Stomach (tissue), 9 donors: ENCODE data around the gene HNRNPCL1. TPM values are rescaled to one million over a fixed set of nuclear protein-coding genes. Genes with fewer than 3 reads are reported as not detected.

ENCODE experiments used
- DNase-seq, 2 donors: peaks; one replicate each; pipeline versions ENCODE4 v3.0.0 to v3.0.0-alpha.2; 2013 to 2019
- H3K27ac ChIP-seq, 5 donors: fragments of 200-600 bp in 4 of 5; sonication (generic) in 4 of 5; one replicate each; pipeline ENCODE4 v1.5.1; 2013 to 2019; ENCODE audit warnings: mild to moderate bottlenecking in 1 of 5, moderate library complexity in 1 of 5
- H3K27me3 ChIP-seq, 3 donors: fragments of 200-600 bp; sonication (generic); one replicate each; pipeline ENCODE4 v1.5.1; 2017 to 2019; ENCODE audit warnings: mixed run types in 1 of 3
- H3K36me3 ChIP-seq, 4 donors: fragments of 200-600 bp; sonication (generic); 1 replicate in 3 of 4; 2 replicates in 1 of 4; pipeline ENCODE4 v1.5.1; 2016 to 2019
- H3K4me1 ChIP-seq, 4 donors: fragments of 200-600 bp; sonication (generic); one replicate each; pipeline ENCODE4 v1.5.1; 2016 to 2019
- H3K4me3 ChIP-seq, 4 donors: fragments of 200-600 bp; sonication (generic) in 3 of 4; one replicate each; pipeline ENCODE4 v1.5.1; 2016 to 2019; ENCODE audit warnings: mild to moderate bottlenecking in 1 of 4
- H3K9me3 ChIP-seq, 4 donors: fragments of 200-600 bp; sonication (generic); one replicate each; pipeline ENCODE4 v1.5.1; 2016 to 2019
- EP300 ChIP-seq: sonication (generic); formaldehyde crosslinking; IDR thresholded peaks from one replicate; pipeline ENCODE4 v1.6.1; 2017; ENCODE audit warnings: antibody characterized with exemption
- POLR2A ChIP-seq, 4 donors: fragments of 450-650 bp; IDR thresholded peaks; one replicate each; pipeline ENCODE4 v1.6.1; 2016; ENCODE audit warnings: antibody characterized with exemption in 4 of 4, control low read depth in 2 of 4, mild to moderate bottlenecking in 1 of 4, moderate library complexity in 1 of 4
- POLR2AphosphoS5 ChIP-seq, 3 donors: sonication (generic); formaldehyde crosslinking; IDR thresholded peaks; one replicate each; pipeline ENCODE4 v1.6.1; 2016; ENCODE audit warnings: antibody characterized with exemption in 3 of 3
- WGBS, 5 donors: extraction: QIAGEN DNeasy Blood & Tissue Kit in 3 of 5; methylation state at CpG; one replicate each; pipeline versions ENCODE4 v1.1.5 to v1.1.7; 2013 to 2018; 5-methylcytosine and 5-hydroxymethylcytosine counted together
- intact Hi-C: fragments of 100-400 bp; cut with DNase I; formaldehyde crosslinking; loops from one replicate; pipeline ENCODE4 v1.15.1; 2023; ENCODE audit warnings: low total_unique reads
- polyA plus RNA-seq, 3 donors: library from polyadenylated mRNA; stranded (reverse); fragments of 200-250 nt; gene quantifications; one replicate each; pipeline ENCODE4 v1.2.3, GENCODE V29; 2013
- total RNA-seq, 5 donors: library from RNA; depleted of rRNA; stranded (reverse); fragments of >200 nt; gene quantifications; one replicate each; pipeline versions ENCODE4 v1.1.0 to v1.2.3, GENCODE V29; 2014 to 2016
- TF ChIP-seq, protein P1 (sequence below), 7 experiments: fragments of 450-650 bp in 4 of 7; fragments of 200-600 bp in 3 of 7; sonication (generic) in 3 of 7; IDR thresholded peaks; one replicate each; pipeline ENCODE4 v1.5.1; 2016 to 2019; ENCODE audit warnings: antibody characterized with exemption in 7 of 7, control low read depth in 2 of 7, mild to moderate bottlenecking in 1 of 7
- donor health status: healthy with polysubstance abuse.
- donor health status: Bipolar disorder and iron deficiency.
- donor health status: healthy.

HNRNPCL1 gene
- total and polyA plus RNA-seq, 8 donors: not detected

GRCh38 chr1:12798911-12799310, 49.6 kb downstream of the HNRNPCL1 start:
- Histone ChIP-seq H3K9me3 (no peaks in the 10 kb centered on the region), H3K4me3 (no peak overlapping the region), H3K27me3 (no peaks in the 10 kb centered on the region), H3K27ac (no peak overlapping the region), H3K4me1 (no peaks in the 10 kb centered on the region), H3K36me3 (no peaks in the 10 kb centered on the region)
- intact Hi-C loops: no loop called here
- TF ChIP-seq POLR2A (IDR thresholded peaks at IDR 0.05) (no peak), POLR2AphosphoS5 (IDR thresholded peaks at IDR 0.05) (no peak), EP300 (no peak)
- TF ChIP-seq, protein P1, sequence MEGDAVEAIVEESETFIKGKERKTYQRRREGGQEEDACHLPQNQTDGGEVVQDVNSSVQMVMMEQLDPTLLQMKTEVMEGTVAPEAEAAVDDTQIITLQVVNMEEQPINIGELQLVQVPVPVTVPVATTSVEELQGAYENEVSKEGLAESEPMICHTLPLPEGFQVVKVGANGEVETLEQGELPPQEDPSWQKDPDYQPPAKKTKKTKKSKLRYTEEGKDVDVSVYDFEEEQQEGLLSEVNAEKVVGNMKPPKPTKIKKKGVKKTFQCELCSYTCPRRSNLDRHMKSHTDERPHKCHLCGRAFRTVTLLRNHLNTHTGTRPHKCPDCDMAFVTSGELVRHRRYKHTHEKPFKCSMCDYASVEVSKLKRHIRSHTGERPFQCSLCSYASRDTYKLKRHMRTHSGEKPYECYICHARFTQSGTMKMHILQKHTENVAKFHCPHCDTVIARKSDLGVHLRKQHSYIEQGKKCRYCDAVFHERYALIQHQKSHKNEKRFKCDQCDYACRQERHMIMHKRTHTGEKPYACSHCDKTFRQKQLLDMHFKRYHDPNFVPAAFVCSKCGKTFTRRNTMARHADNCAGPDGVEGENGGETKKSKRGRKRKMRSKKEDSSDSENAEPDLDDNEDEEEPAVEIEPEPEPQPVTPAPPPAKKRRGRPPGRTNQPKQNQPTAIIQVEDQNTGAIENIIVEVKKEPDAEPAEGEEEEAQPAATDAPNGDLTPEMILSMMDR (IDR thresholded peaks at IDR 0.05): no peak
- no peak for DNase-seq
- WGBS, 5 donors: 38 to 69% (median 58%) methylated on average over 1 to 4 of the region's 4 CpGs

Other genes starting within 250 kb of the HNRNPCL1 start
- 100 to 1,000 TPM in 1 of 5 donors, 10 to 100 TPM in 4; 15.1 to 103 (median 54.2) TPM for gene DHRS3, start 230.5 kb downstream of the HNRNPCL1 start, total RNA-seq
- gene DHRS3, start 230.5 kb downstream of the HNRNPCL1 start, polyA plus RNA-seq: 100 to 1,000 TPM in 1 of 3 donors, 10 to 100 TPM in 2; 50.2 to 102 (median 62.2) TPM
- not detected for gene AADACL4, start 204.6 kb downstream of the HNRNPCL1 start, total RNA-seq
- gene AADACL4, start 204.6 kb downstream of the HNRNPCL1 start, polyA plus RNA-seq: not detected
- not detected for gene AADACL3, start 132.6 kb downstream of the HNRNPCL1 start, total RNA-seq
- not detected for gene AADACL3, start 132.6 kb downstream of the HNRNPCL1 start, polyA plus RNA-seq
- not detected for gene CFAP107, start 102.5 kb downstream of the HNRNPCL1 start, total RNA-seq
- gene CFAP107, start 102.5 kb downstream of the HNRNPCL1 start, polyA plus RNA-seq: not detected
- gene PRAMEF12, start 75.0 kb downstream of the HNRNPCL1 start, total RNA-seq: not detected
- not detected for gene PRAMEF12, start 75.0 kb downstream of the HNRNPCL1 start, polyA plus RNA-seq
- gene PRAMEF1, start 57.3 kb downstream of the HNRNPCL1 start, total RNA-seq: not detected
- not detected for gene PRAMEF1, start 57.3 kb downstream of the HNRNPCL1 start, polyA plus RNA-seq
- not detected for gene PRAMEF11, start 17.3 kb downstream of the HNRNPCL1 start, total RNA-seq
- not detected for gene PRAMEF11, start 17.3 kb downstream of the HNRNPCL1 start, polyA plus RNA-seq
- gene PRAMEF2, start 8.4 kb upstream of the HNRNPCL1 start, total RNA-seq: not detected
- gene PRAMEF2, start 8.4 kb upstream of the HNRNPCL1 start, polyA plus RNA-seq: not detected
- not detected for gene PRAMEF4, start 37.5 kb upstream of the HNRNPCL1 start, total RNA-seq
- not detected for gene PRAMEF4, start 37.5 kb upstream of the HNRNPCL1 start, polyA plus RNA-seq
- not detected for gene PRAMEF10, start 49.5 kb upstream of the HNRNPCL1 start, total RNA-seq
- gene PRAMEF10, start 49.5 kb upstream of the HNRNPCL1 start, polyA plus RNA-seq: not detected
- gene PRAMEF7, start 67.9 kb upstream of the HNRNPCL1 start, total RNA-seq: not detected
- not detected for gene PRAMEF7, start 67.9 kb upstream of the HNRNPCL1 start, polyA plus RNA-seq
- gene PRAMEF6, start 98.9 kb upstream of the HNRNPCL1 start, total RNA-seq: not detected
- not detected for gene PRAMEF6, start 98.9 kb upstream of the HNRNPCL1 start, polyA plus RNA-seq
- not detected for gene PRAMEF27, start 207.9 kb upstream of the HNRNPCL1 start, total RNA-seq
- gene PRAMEF27, start 207.9 kb upstream of the HNRNPCL1 start, polyA plus RNA-seq: not detected
- gene HNRNPCL3, start 212.0 kb upstream of the HNRNPCL1 start, total RNA-seq: not detected
- gene HNRNPCL3, start 212.0 kb upstream of the HNRNPCL1 start, polyA plus RNA-seq: not detected
- gene PRAMEF25, start 222.1 kb upstream of the HNRNPCL1 start, total RNA-seq: not detected
- not detected for gene PRAMEF25, start 222.1 kb upstream of the HNRNPCL1 start, polyA plus RNA-seq